HG03045 (cell line): ENCODE results near the gene ROR1.

Experiments used
- ATAC-seq: cut with Tn5 transposase; IDR thresholded peaks from one replicate; pipeline ENCODE4 v1.9.1; 2021; ENCODE audit warnings: mild to moderate bottlenecking, moderate library complexity; ENCODE audit not compliant: unreplicated experiment

The ROR1 gene

DNA sequence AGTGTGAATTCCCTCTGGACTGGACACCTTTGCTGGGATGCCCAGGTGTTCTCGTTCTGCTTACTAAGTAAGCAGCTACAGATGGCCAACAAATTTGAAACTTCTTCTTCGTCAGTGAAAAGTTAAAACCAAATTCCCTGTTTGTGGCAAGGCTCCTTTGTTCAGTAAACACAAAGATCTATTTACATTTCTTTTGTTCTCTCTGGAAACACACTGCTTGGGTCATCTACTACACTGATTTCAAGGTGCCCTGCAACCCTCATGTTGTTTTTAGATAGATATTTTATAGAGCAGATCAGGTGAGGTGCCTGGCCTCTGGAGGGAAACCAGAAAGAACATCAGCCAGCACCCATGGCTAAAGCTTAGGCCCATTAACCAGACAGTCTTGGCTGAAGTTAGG lies 272.4 kb downstream of the ROR1 start:
- no peak for ATAC-seq

DNA sequence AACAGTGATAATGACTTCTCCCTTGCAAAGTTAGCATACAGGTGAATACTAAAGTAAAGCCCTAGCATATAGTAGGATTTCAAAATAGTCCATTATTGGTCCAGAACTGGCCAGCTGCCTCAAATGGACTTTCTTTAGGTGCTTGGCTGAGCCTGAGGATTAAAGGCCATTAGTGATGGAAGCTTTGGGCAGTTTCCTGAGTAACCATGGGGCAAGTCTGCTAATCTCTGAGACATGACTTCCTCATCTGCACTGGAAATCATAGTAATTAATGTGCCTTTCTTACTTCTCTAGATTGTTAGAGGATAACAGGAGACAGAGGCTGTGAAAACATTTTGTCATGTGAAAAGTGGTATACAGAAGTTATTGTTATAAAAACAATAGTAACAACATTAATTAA lies 273.1 kb downstream of the ROR1 start:
- ATAC-seq: no peak

DNA sequence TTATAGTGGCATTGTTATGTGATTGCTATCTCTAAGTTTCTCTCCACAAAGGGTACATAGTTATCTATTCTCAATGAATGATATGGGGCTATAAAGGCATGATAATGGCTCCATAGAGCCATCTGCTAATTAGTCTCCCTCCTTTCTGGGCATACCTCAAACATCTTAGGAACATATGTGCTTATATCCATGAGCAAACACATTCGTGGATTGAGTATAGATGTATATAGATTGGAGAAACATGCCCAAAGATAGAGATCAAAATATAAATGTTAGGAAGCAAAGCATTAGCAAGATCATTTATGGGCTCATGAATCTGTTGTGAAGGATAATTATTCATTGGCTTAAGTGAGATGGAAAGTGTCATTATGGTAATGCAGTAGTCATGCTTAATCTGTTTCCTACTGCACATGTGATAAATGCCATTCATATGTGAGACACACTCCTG lies 273.8 kb downstream of the ROR1 start:
- ATAC-seq: no peak

DNA sequence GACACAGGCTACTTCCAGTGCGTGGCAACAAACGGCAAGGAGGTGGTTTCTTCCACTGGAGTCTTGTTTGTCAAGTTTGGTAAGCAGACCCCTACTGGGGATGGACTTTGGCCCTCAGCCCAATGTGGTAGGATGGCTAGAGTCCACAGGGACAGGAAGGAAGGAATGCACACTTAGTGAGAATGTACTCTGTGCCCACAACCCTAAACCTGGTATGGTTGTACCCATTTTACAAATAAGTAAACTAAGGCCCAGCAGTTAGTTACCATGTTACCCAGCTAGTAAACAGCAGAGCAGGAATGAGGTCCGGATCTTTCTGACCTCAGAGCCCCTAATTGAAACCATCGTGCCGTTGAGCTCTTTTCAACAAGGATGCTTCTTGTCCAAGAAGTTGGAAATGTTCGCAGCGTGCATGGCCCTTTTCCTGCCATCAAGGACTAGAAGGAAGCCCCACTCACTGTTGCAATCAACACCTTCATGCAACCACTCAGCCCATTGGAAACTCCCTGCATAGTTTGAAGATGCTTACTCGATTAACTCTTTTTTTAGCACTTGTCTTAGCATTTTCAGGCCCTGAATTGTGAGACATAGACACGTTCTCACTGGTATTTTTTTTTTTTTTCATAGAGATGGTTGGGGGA lies 276.2 kb downstream of the ROR1 start:
- no peak for ATAC-seq

DNA sequence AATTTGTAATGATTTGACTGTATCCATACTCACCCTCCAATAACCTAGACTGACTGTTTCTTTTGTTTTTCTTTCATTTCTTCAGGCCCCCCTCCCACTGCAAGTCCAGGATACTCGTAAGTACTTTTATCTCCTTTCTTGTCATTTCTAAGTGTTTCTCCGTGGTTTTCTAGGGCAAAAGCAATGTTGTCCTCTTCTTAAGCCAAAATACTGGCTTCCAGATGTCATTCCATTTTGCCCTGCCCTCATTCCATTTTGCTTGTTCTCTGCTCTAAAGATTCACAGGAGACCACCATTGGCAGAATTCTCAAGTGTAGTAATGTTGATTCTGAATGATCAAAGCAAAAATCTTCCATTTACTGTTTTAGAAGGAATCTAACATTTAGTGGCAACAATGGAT lies 276.8 kb downstream of the ROR1 start:
- no peak for ATAC-seq

DNA sequence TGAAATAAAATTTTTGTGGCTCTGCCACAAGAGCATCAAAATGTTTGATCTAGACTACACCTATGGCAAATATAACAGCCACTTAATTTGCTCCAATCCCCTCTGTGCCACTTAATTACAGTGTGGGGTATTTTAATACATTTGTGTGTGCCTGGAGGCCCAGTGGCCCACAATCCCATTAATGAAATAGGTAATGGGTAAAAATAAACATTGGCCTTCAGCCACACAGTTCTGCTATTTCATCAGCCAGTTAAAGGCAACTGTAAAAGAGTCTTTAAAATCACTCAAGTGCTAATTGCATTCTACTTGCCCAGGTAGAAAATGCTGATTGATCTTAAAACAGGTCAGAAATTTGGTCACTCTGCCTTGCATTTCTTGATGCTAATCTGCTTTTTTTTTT lies 278.0 kb downstream of the ROR1 start:
- no peak for ATAC-seq

DNA sequence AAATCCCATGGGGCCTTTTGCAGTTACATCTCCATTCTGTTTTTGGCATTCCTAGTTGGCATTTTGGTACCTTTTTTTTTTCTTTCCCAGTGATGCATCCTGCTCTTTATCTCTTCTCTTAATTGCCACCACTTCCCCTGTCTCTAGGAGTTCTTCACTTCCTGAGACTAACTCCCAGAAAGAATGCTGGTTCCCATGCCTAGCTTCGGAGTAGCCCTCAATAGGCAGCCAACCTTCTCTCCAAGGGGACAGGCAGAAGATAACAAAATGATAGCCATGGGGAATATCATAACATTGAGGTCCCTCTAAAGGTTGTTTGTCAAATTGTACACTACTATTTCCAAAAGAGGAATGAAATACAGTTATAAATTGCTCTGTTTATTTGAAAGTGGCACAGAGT lies 279.0 kb downstream of the ROR1 start:
- ATAC-seq: no peak

DNA sequence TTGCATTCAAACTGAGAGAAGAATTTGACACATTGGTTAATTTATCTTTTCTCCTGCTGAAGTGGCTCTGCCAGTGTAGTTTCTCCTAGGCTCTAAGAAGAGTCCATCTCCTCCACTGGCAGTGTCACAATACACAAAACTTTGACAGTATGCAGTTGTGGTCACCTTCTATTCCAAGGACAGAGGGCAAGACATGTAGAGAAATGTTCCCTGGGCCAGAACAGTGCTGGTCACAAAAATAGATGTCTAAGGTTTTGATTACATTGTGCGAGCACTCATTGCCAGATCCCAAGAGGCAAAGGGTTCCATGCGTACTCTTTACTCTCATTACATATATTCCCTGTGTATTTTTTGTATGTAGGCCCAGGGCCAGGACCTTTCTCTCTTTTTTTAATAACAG lies 281.5 kb downstream of the ROR1 start:
- ATAC-seq: no peak

DNA sequence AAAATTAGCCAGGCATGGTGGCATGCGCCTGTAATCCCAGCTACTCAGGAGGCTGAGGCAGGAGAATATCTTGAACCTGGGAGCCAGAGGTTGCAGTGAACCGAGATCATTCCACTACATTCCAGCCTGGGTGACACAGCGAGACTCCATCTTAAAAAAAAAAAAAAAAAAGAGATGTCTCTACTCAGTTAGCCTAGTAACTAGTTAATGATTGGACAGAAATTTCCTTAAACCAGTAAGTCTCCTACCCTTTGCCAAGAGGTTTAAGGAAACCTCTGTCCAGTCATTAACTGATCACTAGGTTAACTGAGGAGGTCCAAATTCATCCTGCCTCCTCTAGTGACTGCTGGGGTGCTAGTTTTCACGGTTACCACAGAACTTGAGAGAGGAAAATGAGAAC lies 285.7 kb downstream of the ROR1 start:
- no peak for ATAC-seq

DNA sequence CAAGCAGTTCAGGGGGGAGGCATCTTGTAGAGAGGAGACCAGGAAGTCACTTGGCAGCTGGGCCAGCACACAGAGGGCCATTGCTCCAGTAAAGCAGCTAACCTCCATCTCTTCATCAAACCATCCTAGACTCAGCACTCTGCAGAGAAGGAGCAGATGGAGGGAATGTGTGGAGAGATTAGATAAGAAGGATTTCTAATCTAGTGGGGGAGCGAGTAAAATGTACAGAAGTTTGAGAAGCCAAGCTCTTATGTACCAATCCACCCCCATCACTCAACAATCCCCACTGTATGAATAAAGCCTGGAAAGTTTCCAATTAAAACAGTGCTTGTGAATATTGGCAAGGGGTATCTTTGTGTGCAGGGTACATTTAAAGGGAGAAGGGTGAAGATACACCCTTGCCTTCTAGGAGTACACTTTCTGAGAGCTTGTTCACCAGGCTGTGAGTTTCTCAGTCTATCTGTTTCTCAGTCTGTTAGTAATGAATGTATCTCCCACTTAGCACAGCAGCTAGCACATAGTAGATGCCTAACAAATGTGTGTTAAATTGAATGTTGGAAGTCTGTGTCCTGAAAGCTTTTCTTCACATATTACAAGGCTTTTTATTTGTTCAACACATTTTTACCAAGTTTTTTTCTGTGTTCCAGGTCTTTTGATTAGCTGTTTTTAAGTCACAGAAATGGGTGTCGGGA lies 286.9 kb downstream of the ROR1 start:
- ATAC-seq: no peak

DNA sequence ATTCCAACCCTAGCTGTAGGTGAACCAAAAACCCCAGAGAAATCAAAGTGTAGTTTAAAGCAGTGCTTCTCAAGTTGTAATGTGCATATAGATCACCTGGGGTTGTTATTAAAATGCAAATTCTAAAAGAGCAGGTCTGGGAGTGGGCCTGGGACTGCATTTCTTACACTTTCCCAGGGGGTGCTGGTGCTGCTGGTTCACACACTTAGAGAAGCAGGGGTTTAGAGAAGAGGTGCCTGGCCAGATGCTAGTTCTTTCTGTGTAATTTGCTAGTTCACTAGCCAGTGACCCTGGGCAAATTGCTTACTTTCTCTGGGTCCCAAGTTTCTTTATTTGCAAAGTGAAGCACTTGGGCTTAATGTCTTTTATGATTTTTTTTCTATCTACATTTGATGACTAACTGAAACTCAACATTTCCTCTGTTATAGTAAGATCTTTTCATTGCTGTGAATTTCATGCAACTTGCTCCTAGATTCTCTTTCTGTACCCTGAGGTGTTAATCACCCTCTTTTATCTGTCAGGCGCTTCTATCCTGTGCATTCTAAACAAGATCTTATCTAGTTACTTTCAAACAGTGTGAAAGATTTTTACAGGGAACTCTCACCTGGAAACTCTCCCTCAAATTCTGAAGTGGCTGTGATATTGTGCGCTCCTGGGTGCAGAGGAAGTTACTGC lies 287.8 kb downstream of the ROR1 start:
- no peak for ATAC-seq

DNA sequence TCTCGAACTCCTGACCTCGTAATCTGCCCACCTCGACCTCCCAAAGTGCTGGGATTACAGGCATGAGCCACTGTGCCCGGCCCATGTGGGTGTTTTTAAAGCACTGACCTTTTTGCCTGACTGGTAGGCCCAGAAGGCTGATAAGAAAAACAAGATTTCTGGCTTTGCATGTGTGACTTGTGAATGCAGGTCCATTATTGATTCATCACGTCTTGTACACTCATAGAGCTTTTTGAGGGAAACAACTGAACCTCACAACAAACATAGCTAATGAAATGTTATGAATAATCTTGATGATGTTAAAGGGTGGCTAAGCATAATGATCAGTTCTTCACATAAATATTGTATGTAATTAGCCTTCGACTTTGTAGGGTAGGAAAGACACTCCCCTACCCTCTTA lies 288.7 kb downstream of the ROR1 start:
- no peak for ATAC-seq

DNA sequence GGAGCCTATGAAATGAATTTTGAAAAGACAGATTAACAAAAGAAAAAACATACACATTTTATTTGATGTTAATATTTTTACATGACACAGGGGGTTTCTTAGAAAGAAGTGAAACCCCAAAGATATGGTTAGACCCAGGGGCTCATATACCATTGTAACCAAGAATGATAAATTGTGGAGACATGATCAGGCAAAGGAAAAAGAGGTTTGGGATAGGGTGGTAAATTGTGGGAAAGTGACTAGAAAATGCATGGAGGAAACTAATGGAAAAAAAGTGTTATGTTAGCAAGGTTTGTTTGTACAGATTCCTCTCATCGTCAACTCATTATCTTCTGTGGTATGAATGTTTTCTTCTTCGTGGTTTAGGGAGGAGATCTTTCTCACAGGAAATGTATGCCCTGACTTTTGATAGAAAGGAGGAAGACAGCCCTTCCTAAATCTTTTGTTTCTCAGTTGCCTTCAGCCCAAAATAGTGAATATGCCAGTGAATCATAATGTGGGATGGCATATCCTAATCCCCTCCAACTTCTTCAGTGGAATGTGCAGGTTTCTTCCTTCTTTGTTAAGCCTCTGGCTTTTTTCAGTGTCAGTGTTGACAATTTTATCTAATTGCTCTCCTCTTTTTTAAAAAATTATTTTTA lies 289.2 kb downstream of the ROR1 start:
- ATAC-seq: no peak

DNA sequence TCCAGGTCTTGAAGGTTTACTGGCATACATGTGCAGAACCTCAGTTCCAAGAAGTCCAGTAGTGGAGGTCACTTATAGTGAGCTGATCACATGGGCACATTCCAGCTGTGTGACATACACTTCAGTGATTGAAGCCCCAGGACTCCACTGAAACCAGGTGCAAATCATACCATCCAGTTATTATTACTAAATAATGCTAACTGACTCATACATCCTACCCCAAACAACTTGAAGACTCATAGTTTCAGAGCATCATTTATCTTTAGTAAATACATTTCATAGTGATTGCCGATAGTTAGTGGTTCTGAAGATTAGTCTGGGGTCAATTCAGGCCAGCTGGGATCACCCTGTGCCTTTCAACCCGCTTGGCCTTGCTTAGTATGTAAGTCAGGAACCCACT lies 291.8 kb downstream of the ROR1 start:
- ATAC-seq: no peak

DNA sequence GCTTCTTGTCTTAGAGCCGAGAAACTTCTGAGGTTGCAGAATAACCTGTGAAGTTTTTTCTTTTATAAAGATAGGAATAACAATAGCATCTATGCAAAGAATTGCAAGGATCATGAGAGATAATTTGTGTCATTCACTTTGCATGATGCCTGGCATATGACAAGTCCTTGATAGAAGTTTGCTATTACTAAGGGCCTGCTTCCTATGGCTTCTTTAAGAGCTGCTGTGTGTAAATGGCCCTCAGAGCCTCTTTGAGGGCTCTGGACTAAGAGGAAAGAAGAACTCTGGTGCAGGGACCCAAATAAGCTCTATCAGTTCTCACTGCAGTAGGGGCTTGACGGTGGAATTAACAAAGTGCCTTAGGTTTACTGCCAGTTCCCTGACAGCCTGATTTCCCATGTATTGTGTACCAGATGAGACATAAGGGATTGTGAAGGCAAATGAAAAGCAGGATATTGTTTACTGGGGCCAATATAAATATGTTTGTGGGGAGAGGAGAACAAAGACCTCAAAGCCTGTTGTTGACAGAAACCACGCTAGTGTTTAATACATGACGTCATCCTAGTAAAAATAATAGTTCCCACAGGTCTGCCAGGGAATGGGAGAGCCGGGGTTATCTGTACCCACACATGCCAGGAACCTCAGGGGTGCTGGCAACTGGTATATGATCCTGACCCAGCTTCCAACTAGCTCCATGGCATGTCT lies 298.4 kb downstream of the ROR1 start:
- ATAC-seq: no peak

DNA sequence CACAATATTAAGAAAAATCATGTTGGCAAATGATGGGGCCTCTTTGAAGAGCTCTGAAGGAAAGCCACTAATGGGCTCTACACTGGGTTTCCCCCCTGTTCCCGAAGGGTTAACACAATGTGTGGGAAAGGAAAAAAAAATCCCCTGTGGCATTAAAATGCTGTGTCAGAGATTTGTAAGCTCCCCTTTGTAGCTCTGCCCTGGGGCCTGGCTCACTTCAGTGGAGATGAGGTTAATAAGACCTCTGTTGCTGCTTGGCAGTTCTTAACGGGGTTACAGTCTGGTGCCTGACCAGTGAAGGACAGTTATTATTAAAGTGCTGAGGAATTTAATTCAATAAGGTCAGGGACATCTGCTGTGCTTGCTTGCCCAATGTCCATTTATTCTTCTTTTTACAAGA lies 299.9 kb downstream of the ROR1 start:
- ATAC-seq: no peak

DNA sequence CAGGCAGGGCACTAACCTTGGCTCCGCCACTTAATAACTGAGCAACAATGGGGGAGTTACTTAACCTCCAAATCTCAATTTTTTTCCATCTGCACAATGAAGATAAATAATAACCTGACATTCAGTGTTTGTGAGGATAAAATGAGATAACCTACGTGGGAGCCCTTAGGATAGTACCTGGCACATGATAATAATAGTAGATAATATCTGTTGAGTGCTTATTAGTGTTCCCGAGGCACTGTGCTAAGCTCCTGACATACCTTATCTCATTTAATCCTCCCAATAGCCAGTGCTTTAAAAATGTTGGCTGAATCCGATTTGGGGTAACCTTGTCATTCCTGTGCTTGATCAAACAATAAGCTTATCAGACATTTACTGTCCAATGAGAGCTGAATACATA lies 300.9 kb downstream of the ROR1 start:
- ATAC-seq: no peak

DNA sequence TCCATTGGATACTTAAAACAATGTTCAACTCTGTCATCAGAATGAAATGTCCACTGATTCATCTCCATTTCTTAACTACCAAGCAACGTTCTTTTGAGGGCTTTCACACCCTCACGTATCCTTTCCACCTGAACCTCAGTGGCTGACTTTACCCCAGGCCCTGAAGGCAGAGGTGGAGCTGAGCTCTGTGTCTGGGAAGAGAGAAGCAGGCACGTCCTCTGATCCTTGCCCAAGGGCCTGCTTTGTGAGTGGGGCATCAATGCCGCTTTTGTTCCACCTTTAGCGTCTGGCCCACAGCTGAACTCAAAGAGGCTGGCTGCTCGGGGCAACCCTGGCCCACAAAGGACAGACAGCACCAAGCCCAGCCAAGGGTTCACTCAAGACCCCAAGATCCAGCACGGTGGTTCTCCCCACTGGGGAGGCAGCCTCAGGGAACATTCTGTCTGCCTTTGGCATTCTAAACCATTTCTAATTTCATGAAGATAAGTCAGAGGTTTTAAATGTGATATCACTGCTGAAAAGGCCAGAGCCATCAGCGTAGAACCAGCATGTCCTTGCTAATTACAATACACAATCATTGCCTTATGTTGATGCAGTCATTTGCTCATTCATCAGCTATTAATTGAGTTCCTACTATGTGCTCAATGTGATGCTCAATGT lies 303.6 kb downstream of the ROR1 start:
- ATAC-seq: no peak

DNA sequence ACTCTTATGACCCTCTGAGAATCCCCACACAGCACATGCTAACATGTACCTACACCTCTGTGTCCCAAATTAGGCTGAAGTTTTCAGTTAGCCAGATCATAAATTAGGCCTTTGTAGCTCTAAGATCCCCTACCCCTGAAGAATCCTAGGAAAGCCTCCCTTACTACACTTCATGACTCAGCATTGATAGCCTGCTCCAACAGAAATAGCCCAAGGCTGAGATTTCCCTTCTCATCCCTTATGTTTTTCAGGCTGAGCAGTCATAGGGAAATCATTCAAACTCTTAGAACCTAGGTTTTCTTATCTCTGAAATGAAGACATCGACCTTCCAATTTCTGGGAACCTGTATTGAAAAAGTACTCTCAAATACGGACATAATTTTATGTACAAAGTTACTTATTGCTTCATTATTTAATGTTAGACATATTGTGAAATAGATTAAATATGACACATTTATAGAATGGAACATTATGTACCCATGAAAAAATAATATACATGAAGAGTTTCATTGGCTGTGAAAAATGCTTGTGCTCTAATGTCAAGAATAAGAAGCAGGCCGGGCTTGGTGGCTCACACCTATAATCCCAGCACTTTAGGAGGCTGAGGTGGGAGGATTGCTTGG lies 307.2 kb downstream of the ROR1 start:
- ATAC-seq: no peak

DNA sequence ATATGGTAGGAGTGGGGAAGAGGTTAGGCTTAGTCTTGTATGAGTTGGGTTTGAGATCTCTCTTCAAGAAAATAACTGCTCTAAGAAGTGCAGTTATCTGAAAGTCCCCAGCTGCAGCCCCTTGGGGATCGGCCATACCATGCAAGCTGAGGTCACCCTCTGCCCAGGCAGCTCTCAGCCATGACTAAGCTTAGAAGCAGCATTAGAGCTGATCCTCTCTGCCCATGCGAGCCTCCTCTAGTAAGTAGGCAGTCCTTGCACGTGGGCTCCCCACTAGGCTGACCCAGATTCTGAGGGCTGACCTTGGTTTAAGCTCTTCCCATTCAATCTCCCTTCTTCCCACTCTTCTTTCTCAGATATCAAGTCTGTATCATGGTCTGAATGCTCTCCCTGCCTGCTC lies 308.6 kb downstream of the ROR1 start:
- no peak for ATAC-seq
